IMR-90 (cell line): ENCODE data around the gene MXRA5. TPM values are rescaled to one million over a fixed set of nuclear protein-coding genes. Genes with fewer than 3 reads are reported as not detected.
A peak's percentile ranks its signal among the peaks of the same experiment; 100 is the strongest.

ENCODE experiments used
- ATAC-seq: fragments of 200-7000 bp; cut with Tn5 transposase; 2 replicates; pipeline ENCODE4 v1.9.1; 2020; ENCODE audit warnings: low read depth, mild to moderate bottlenecking, moderate library complexity
- BruUV-seq: library from RNA; stranded (reverse); fragments of 400-500 nt; replicated peaks from 2 replicates; lab custom pipeline; 2021; lab: Mats Ljungman, UMichigan
- CTCF ChIA-PET: fragments of 300-600 bp; formaldehyde crosslinking; extraction: SDS; loops from one replicate; lab custom pipeline; 2021; ENCODE audit warnings: antibody characterized with exemption; lab: Yijun Ruan, JAX
- POLR2A ChIA-PET: fragments of 300-600 bp; sonication (Branson Sonifier 250); formaldehyde crosslinking; loops from one replicate; lab custom pipeline; 2022; ENCODE audit warnings: antibody characterized with exemption; ENCODE audit not compliant: unreplicated experiment; lab: Charles Lee
- DNase-seq: peaks from one replicate; pipeline ENCODE4 v3.0.0; 2013
- H2AFZ ChIP-seq: replicated peaks from 2 replicates; pipeline ENCODE3; 2013; ENCODE audit warnings: low read length, mild to moderate bottlenecking; ENCODE audit not compliant: poor library complexity
- H2AK5ac ChIP-seq: 2 replicates; pipeline ENCODE4 v1.6.1; 2013; ENCODE audit warnings: low read depth, low read length, inconsistent platforms
- H2AK9ac ChIP-seq: replicated peaks from 2 replicates; pipeline ENCODE3; 2013; ENCODE audit warnings: mild to moderate bottlenecking, low read depth, low read length, moderate library complexity; ENCODE audit not compliant: poor library complexity
- H2BK120ac ChIP-seq: 2 replicates; pipeline ENCODE4 v1.6.1; 2013; ENCODE audit warnings: low read depth, low read length, inconsistent platforms
- H2BK15ac ChIP-seq: 3 replicates; pipeline ENCODE4 v1.6.1; 2013; ENCODE audit warnings: low read depth, low read length, inconsistent platforms
- H2BK20ac ChIP-seq: 2 replicates; pipeline ENCODE4 v1.6.1; 2013; ENCODE audit warnings: low read depth, mild to moderate bottlenecking, inconsistent platforms, low read length, moderate library complexity
- H2BK5ac ChIP-seq: 2 replicates; pipeline ENCODE4 v1.6.1; 2013; ENCODE audit warnings: mild to moderate bottlenecking, low read depth, low read length, inconsistent platforms; ENCODE audit not compliant: poor library complexity, severe bottlenecking
- H3K14ac ChIP-seq: replicated peaks from 2 replicates; pipeline ENCODE4 v1.6.1; 2013; ENCODE audit warnings: low read depth, low read length, inconsistent platforms
- H3K18ac ChIP-seq: 2 replicates; pipeline ENCODE4 v1.6.1; 2013; ENCODE audit warnings: low read depth, low read length, control low read depth
- H3K23ac ChIP-seq: 2 replicates; pipeline ENCODE4 v1.6.1; 2013; ENCODE audit warnings: low read depth, low read length, inconsistent platforms
- H3K27ac ChIP-seq: 2 replicates; pipeline ENCODE4 v1.5.1; 2013; ENCODE audit warnings: mild to moderate bottlenecking, control low read depth, low read length; ENCODE audit not compliant: insufficient read depth
- H3K27me3 ChIP-seq: 2 replicates; pipeline ENCODE4 v1.6.1; 2013; ENCODE audit warnings: low read length; ENCODE audit not compliant: control insufficient read depth, insufficient read depth
- H3K36me3 ChIP-seq: 2 replicates; pipeline ENCODE4 v1.6.1; 2013; ENCODE audit warnings: low read length, mixed read lengths; ENCODE audit not compliant: control insufficient read depth, insufficient read depth
- H3K4ac ChIP-seq: 2 replicates; pipeline ENCODE4 v1.6.1; 2013; ENCODE audit warnings: low read depth, low read length, inconsistent platforms
- H3K4me1 ChIP-seq: 2 replicates; pipeline ENCODE4 v1.6.1; 2013; ENCODE audit warnings: low read length, mixed read lengths; ENCODE audit not compliant: control insufficient read depth, insufficient read depth
- H3K4me2 ChIP-seq: 2 replicates; pipeline ENCODE4 v1.6.1; 2013; ENCODE audit warnings: low read depth, mild to moderate bottlenecking, control low read depth, low read length, moderate library complexity
- H3K4me3 ChIP-seq: 2 replicates; pipeline ENCODE4 v1.5.1; 2013; ENCODE audit warnings: low read depth, mild to moderate bottlenecking, control low read depth, low read length, moderate library complexity; ENCODE audit not compliant: insufficient read depth
- H3K56ac ChIP-seq: 2 replicates; pipeline ENCODE4 v1.6.1; 2013; ENCODE audit warnings: low read length, inconsistent platforms; ENCODE audit not compliant: insufficient read depth; ENCODE audit errors: extremely low read depth
- H3K79me1 ChIP-seq, 2 experiments: 2 replicates each; pipeline ENCODE4 v1.6.1; 2013; ENCODE audit warnings: low read length in 2 of 2, inconsistent platforms in 1 of 2, low read depth in 1 of 2
- H3K9ac ChIP-seq: 2 replicates; pipeline ENCODE4 v1.6.1; 2013; ENCODE audit warnings: low read depth, low read length, control low read depth
- H3K9me1 ChIP-seq: 2 replicates; pipeline ENCODE4 v1.6.1; 2013; ENCODE audit warnings: low read length, inconsistent platforms; ENCODE audit not compliant: insufficient read depth
- H3K9me3 ChIP-seq: 2 replicates; pipeline ENCODE4 v1.6.1; 2013; ENCODE audit warnings: low read length; ENCODE audit not compliant: control insufficient read depth, insufficient read depth
- H4K20me1 ChIP-seq: 2 replicates; pipeline ENCODE4 v1.6.1; 2013; ENCODE audit warnings: low read length, inconsistent platforms; ENCODE audit not compliant: insufficient read depth
- H4K5ac ChIP-seq: 2 replicates; pipeline ENCODE4 v1.6.1; 2013; ENCODE audit warnings: mild to moderate bottlenecking, low read depth, low read length, control low read depth
- H4K8ac ChIP-seq, 2 experiments: 2 replicates each; pipeline ENCODE4 v1.6.1; 2013; ENCODE audit warnings: low read depth in 2 of 2, low read length in 2 of 2, control low read depth in 1 of 2, inconsistent platforms in 1 of 2
- H4K91ac ChIP-seq: 2 replicates; pipeline ENCODE4 v1.6.1; 2013; ENCODE audit warnings: low read depth, low read length, inconsistent platforms; ENCODE audit not compliant: insufficient read depth
- SMC3 ChIP-seq: fragments of 150-350 bp; IDR thresholded peaks from 2 replicates; pipeline ENCODE4 v1.6.1; 2016; ENCODE audit warnings: low read depth, mild to moderate bottlenecking, antibody characterized with exemption, low read length, moderate library complexity
- WGBS, 2 experiments: methylation state at CpG; one replicate each; pipeline versions ENCODE4 v1.1.5 to v1.1.7; 2013; ENCODE audit warnings: missing lambda C conversion rate in 2 of 2; ENCODE audit not compliant: insufficient read length in 1 of 2; ENCODE audit errors: extremely low coverage in 2 of 2; 5-methylcytosine and 5-hydroxymethylcytosine counted together
- dilution Hi-C: fragments of 300-500 bp; cut with HindIII; formaldehyde crosslinking; loops from one replicate; pipeline ENCODE4 v1.14.3; 2018; ENCODE audit warnings: low sequenced_read_pairs; ENCODE audit not compliant: unreplicated experiment
- in situ Hi-C: fragments of 300-500 bp; cut with MboI; formaldehyde crosslinking; loops from 3 replicates; pipeline ENCODE4 v1.14.3; 2019; ENCODE audit warnings: low sequenced_read_pairs, inconsistent platforms, mixed read lengths
- intact Hi-C: fragments of 100-400 bp; cut with micrococcal nuclease; formaldehyde crosslinking; loops from 2 replicates; pipeline ENCODE4 v1.10.0; 2022
- polyA plus RNA-seq, 3 experiments: library from polyadenylated mRNA; depleted of rRNA; stranded (reverse); fragments of >200 nt; gene quantifications; 2 replicates each; pipeline ENCODE4 v1.2.3, GENCODE V29; 2012; ENCODE audit warnings: low replicate concordance in 1 of 3
- total RNA-seq: library from RNA; depleted of rRNA; stranded (reverse); fragments of >200 nt; gene quantifications from 2 replicates; pipeline ENCODE4 v1.2.3, GENCODE V29; 2012
- TF ChIP-seq, protein P1 (sequence below): fragments of 150-350 bp; IDR thresholded peaks from 2 replicates; pipeline ENCODE4 v1.6.1; 2017; ENCODE audit warnings: mild to moderate bottlenecking, antibody characterized with exemption, low read length, low read depth

MXRA5 gene
- total and polyA plus RNA-seq, 2 of the 4 experiments (the other 2 are of a cell fraction), result 1.1 to 1.2 TPM

- Histone ChIP-seq H3K4me2 (no peak overlapping the region), H3K18ac (no peak overlapping the region), H4K8ac (no peak overlapping the region), H3K79me1 (no peaks in the 10 kb centered on the region), H3K27me3 (no peaks in the 10 kb centered on the region), H3K56ac (no peak overlapping the region), H3K4ac (no peak overlapping the region), H2BK20ac (no peak overlapping the region), H3K36me3 (no peaks in the 10 kb centered on the region), H3K14ac (no peak overlapping the region), H3K9ac (no peak overlapping the region), H4K91ac (no peak overlapping the region), H4K5ac (no peak overlapping the region), H2AFZ (no peak overlapping the region), H3K23ac (no peak overlapping the region), H2BK5ac (no peak overlapping the region), H2BK15ac (no peak overlapping the region), H2AK9ac (no peak overlapping the region), H3K4me1 (0 out of 2 replicates have a peak, but pooled peaks cover 2% of the 10 kb centered on the region), H2AK5ac (no peak overlapping the region), H3K27ac (no peak overlapping the region), H3K9me3 (peaks cover 4% of the 10 kb centered on the region; the same call in 1 of the 2 replicates), H2BK120ac (no peak overlapping the region), H3K9me1 (no peaks in the 10 kb centered on the region), H3K4me3 (no peak overlapping the region), H4K20me1 (no peaks in the 10 kb centered on the region)
- ChIA-PET POLR2A (no interaction called here), CTCF (no interaction called here)
- no peak for TF ChIP-seq SMC3
- TF ChIP-seq, protein P1, sequence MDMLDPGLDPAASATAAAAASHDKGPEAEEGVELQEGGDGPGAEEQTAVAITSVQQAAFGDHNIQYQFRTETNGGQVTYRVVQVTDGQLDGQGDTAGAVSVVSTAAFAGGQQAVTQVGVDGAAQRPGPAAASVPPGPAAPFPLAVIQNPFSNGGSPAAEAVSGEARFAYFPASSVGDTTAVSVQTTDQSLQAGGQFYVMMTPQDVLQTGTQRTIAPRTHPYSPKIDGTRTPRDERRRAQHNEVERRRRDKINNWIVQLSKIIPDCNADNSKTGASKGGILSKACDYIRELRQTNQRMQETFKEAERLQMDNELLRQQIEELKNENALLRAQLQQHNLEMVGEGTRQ, result peak; percentile 78
- BruUV-seq, result no TSS peak
- dilution Hi-C loops, result no loop called here
- in situ Hi-C loops, result no loop called here
- ATAC-seq (no peak), DNase-seq (no peak)
- WGBS, 2 experiments, result 52% methylated on average over 4 of the region's 5 CpGs; no CpG with 5 or more reads in 1 of the 2 experiments
- intact Hi-C loops, result no loop called here
These were observed 50.7 kb downstream of the MXRA5 start for GRCh38 chrX:3295731-3296130.
